Endothelial cell of umbilical vein (primary cell): ENCODE data around the gene C10orf143. TPM values are rescaled to one million over a fixed set of nuclear protein-coding genes. Genes with fewer than 3 reads are reported as not detected.
"Not testable (repeated sequence)": the region's sequence is repeated elsewhere in the genome, so short reads cannot be mapped to it uniquely, and the experiment has no call there.

Source experiments
- BruUV-seq: library from RNA; stranded (reverse); fragments of 400-500 nt; replicated peaks from 2 replicates; lab custom pipeline; 2021; lab: Mats Ljungman, UMichigan
- CTCF ChIA-PET: fragments of 300-600, 350-600 bp; sonication (Branson Sonifier 250); formaldehyde crosslinking; loops from one replicate; lab custom pipeline; 2021; ENCODE audit warnings: antibody characterized with exemption, inconsistent platforms; lab: Charles Lee
- POLR2A ChIA-PET: fragments of 300-600, 350-600 bp; sonication (Branson Sonifier 250); formaldehyde crosslinking; loops from one replicate; lab custom pipeline; 2021; ENCODE audit warnings: antibody characterized with exemption, inconsistent platforms; lab: Charles Lee
- DNase-seq: peaks from one replicate; pipeline ENCODE4 v3.0.0-alpha.2; 2011; ENCODE audit warnings: low read depth, low spot score
- FAIRE-seq: peaks from 2 replicates; lab custom pipeline; 2011; peaks lifted over from hg19 to GRCh38; lab: Jason Lieb, UNC
- H2AFZ ChIP-seq: 2 replicates; pipeline ENCODE4 v1.6.0; 2012; ENCODE audit warnings: low read depth, low read length, control low read depth, inconsistent platforms
- H3K27ac ChIP-seq: 2 replicates; pipeline ENCODE4 v1.5.1; 2011; ENCODE audit warnings: low read depth, mild to moderate bottlenecking, control low read depth, low read length, moderate library complexity; ENCODE audit not compliant: insufficient read depth
- H3K27me3 ChIP-seq, 2 experiments: 2 replicates each; pipeline versions ENCODE4 v1.6.0 to v1.6.1; 2011; ENCODE audit warnings: low read length in 2 of 2, mixed read lengths in 1 of 2; ENCODE audit not compliant: control insufficient read depth in 2 of 2, insufficient read depth in 2 of 2
- H3K36me3 ChIP-seq, 2 experiments: 2 replicates in 1 of 2; 3 replicates in 1 of 2; pipeline ENCODE4 v1.5.1; 2011; ENCODE audit warnings: low read length in 2 of 2, mild to moderate bottlenecking in 1 of 2, moderate library complexity in 1 of 2; ENCODE audit not compliant: control insufficient read depth in 2 of 2, insufficient read depth in 2 of 2; ENCODE audit errors: extremely low read depth in 1 of 2
- H3K4me1 ChIP-seq: 3 replicates; pipeline ENCODE4 v1.5.1; 2011; ENCODE audit warnings: mild to moderate bottlenecking, low read length; ENCODE audit not compliant: control insufficient read depth, insufficient read depth; ENCODE audit errors: extremely low read depth
- H3K4me2 ChIP-seq: 2 replicates; pipeline ENCODE4 v1.6.1; 2011; ENCODE audit warnings: low read length, control low read depth, mixed read lengths; ENCODE audit not compliant: insufficient read depth
- H3K4me3 ChIP-seq, 3 experiments: fragments of 200-600 bp in 1 of 3; sonication (generic), shearing (Covaris generic) in 1 of 3; replicated peaks in 1 of 3; 2 replicates each; pipeline ENCODE4 v1.5.1; 2011 to 2016; ENCODE audit warnings: control low read depth in 3 of 3, low read length in 3 of 3, mild to moderate bottlenecking in 2 of 3, inconsistent platforms in 1 of 3, low read depth in 1 of 3, moderate library complexity in 1 of 3; ENCODE audit not compliant: insufficient read depth in 1 of 3
- H3K79me2 ChIP-seq: 2 replicates; pipeline ENCODE4 v1.6.0; 2012; ENCODE audit warnings: low read length, inconsistent platforms; ENCODE audit not compliant: control insufficient read depth, insufficient read depth
- H3K9ac ChIP-seq: replicated peaks from 2 replicates; pipeline ENCODE3; 2011; ENCODE audit warnings: low read length, control low read depth; ENCODE audit not compliant: insufficient read depth; ENCODE audit errors: extremely low read depth
- H3K9me1 ChIP-seq: replicated peaks from 3 replicates; pipeline ENCODE4 v1.6.0; 2011; ENCODE audit warnings: mild to moderate bottlenecking, low read length; ENCODE audit not compliant: control insufficient read depth, insufficient read depth; ENCODE audit errors: extremely low read depth
- H3K9me3 ChIP-seq: replicated peaks from 2 replicates; pipeline ENCODE4 v1.5.1; 2012; ENCODE audit warnings: low read length, inconsistent platforms; ENCODE audit not compliant: control insufficient read depth, insufficient read depth
- H4K20me1 ChIP-seq: replicated peaks from 2 replicates; pipeline ENCODE3; 2011; ENCODE audit warnings: mild to moderate bottlenecking, low read length; ENCODE audit not compliant: control insufficient read depth, insufficient read depth; ENCODE audit errors: extremely low read depth
- EZH2 ChIP-seq: IDR thresholded peaks from 2 replicates; pipeline ENCODE4 v1.6.1; 2012; ENCODE audit warnings: borderline replicate concordance, low read depth, mild to moderate bottlenecking, moderate library complexity, low read length, inconsistent platforms; ENCODE audit not compliant: severe bottlenecking
- FOS ChIP-seq: IDR thresholded peaks from 2 replicates; pipeline ENCODE4 v1.6.1; 2011; ENCODE audit warnings: mild to moderate bottlenecking, low read length, moderate library complexity, borderline replicate concordance; ENCODE audit not compliant: insufficient read depth
- GATA2 ChIP-seq: IDR thresholded peaks from 2 replicates; pipeline ENCODE4 v1.7.0; 2011; ENCODE audit warnings: low read depth, mild to moderate bottlenecking, moderate library complexity, mixed read lengths, low read length; ENCODE audit not compliant: insufficient read length, insufficient read depth
- JUN ChIP-seq: IDR thresholded peaks from 2 replicates; pipeline ENCODE4 v1.6.1; 2011; ENCODE audit warnings: borderline replicate concordance, low read depth; ENCODE audit not compliant: insufficient read length, insufficient read depth
- MYC ChIP-seq: IDR thresholded peaks from one replicate; pipeline ENCODE4 v1.6.1; 2011; ENCODE audit warnings: mild to moderate bottlenecking, low read depth, low read length
- POLR2A ChIP-seq: IDR thresholded peaks from 2 replicates; pipeline ENCODE4 v1.6.1; 2012; ENCODE audit warnings: low read depth, mild to moderate bottlenecking, control low read depth, low read length
- POLR2AphosphoS5 ChIP-seq: IDR thresholded peaks from 2 replicates; pipeline ENCODE4 v1.6.1; 2012; ENCODE audit warnings: low read depth, mild to moderate bottlenecking, control low read depth, low read length, moderate library complexity; ENCODE audit not compliant: insufficient read depth
- dilution Hi-C: fragments of 300-500 bp; cut with MboI; formaldehyde crosslinking; loops from one replicate; pipeline ENCODE4 v1.15.0; 2019; ENCODE audit warnings: low sequenced_read_pairs; ENCODE audit not compliant: extremely low pct_ligation_motif_present
- intact Hi-C: fragments of 100-400 bp; cut with micrococcal nuclease; formaldehyde crosslinking; loops from one replicate; pipeline ENCODE4 v1.10.0; 2022
- polyA plus RNA-seq, 4 experiments: library from polyadenylated mRNA; depleted of rRNA in 3 of 4; stranded (reverse) in 3 of 4; unstranded in 1 of 4; fragments of >200 nt; gene quantifications; 2 replicates each; pipeline versions ENCODE4 v1.2.1 to v1.2.3, GENCODE V29; 2011 to 2012; ENCODE audit warnings: missing spikeins in 1 of 4
- total RNA-seq: library from RNA; stranded (reverse); gene quantifications from 2 replicates; pipeline ENCODE4 v1.2.3, GENCODE V29; 2021
- TF ChIP-seq, protein P1 (sequence below), 2 donors: IDR thresholded peaks; 1 replicate in 1 of 2; 2 replicates in 1 of 2; pipeline ENCODE4 v1.5.1; 2011; ENCODE audit warnings: low read length in 2 of 2, mild to moderate bottlenecking in 2 of 2, moderate library complexity in 2 of 2, control low read depth in 1 of 2, inconsistent platforms in 1 of 2, low read depth in 1 of 2; ENCODE audit not compliant: insufficient read depth in 1 of 2; ENCODE audit errors: extremely low read depth in 1 of 2
- TF ChIP-seq, protein P2 (sequence below): IDR thresholded peaks from 2 replicates; pipeline ENCODE4 v1.6.1; 2011; ENCODE audit not compliant: insufficient read depth, insufficient read length

The C10orf143 gene
- total and polyA plus RNA-seq, 2 donors (not counting 3 experiments of a cell fraction or from before 2014, with no cell fraction given) = 0.26 to 0.44 TPM

GRCh38 chr10:130024779-130025325 lies 85.8 kb downstream of the C10orf143 start:
- Histone ChIP-seq H3K9ac (no peak overlapping the region), H3K79me2 (no peaks in the 10 kb centered on the region), H3K9me1 (no peaks in the 10 kb centered on the region), H4K20me1 (no peaks in the 10 kb centered on the region), H3K36me3 (no peaks in the 10 kb centered on the region), H3K27me3 (no peaks in the 10 kb centered on the region), H2AFZ (no peak overlapping the region), H3K4me2 (no peak overlapping the region), H3K27ac (no peak overlapping the region), H3K4me3 (no peak overlapping the region), H3K9me3 (no peaks in the 10 kb centered on the region), H3K4me1 (no peaks in the 10 kb centered on the region)
- no TSS peak for BruUV-seq
- no peak for TF ChIP-seq GATA2
- TF ChIP-seq POLR2A = no peak
- TF ChIP-seq EZH2 = no peak
- TF ChIP-seq JUN = no peak
- no peak for TF ChIP-seq FOS
- TF ChIP-seq, protein P1, sequence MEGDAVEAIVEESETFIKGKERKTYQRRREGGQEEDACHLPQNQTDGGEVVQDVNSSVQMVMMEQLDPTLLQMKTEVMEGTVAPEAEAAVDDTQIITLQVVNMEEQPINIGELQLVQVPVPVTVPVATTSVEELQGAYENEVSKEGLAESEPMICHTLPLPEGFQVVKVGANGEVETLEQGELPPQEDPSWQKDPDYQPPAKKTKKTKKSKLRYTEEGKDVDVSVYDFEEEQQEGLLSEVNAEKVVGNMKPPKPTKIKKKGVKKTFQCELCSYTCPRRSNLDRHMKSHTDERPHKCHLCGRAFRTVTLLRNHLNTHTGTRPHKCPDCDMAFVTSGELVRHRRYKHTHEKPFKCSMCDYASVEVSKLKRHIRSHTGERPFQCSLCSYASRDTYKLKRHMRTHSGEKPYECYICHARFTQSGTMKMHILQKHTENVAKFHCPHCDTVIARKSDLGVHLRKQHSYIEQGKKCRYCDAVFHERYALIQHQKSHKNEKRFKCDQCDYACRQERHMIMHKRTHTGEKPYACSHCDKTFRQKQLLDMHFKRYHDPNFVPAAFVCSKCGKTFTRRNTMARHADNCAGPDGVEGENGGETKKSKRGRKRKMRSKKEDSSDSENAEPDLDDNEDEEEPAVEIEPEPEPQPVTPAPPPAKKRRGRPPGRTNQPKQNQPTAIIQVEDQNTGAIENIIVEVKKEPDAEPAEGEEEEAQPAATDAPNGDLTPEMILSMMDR (IDR thresholded peaks at IDR 0.05; ENCODE audit: extremely low read depth in 1 of 2, insufficient read depth in 1 of 2, low read depth in 1 of 2, low read length in 2 of 2) = no peak
- no peak for TF ChIP-seq MYC
- TF ChIP-seq POLR2AphosphoS5 = no peak
- TF ChIP-seq, protein P2, sequence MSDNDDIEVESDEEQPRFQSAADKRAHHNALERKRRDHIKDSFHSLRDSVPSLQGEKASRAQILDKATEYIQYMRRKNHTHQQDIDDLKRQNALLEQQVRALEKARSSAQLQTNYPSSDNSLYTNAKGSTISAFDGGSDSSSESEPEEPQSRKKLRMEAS = no peak
- CTCF ChIA-PET = no interaction called here
- no peak for FAIRE-seq
- POLR2A ChIA-PET = no interaction called here
- intact Hi-C loops (loop anchor here (1.0 kb wide), 1 partner anchor 32 kb away; no protein-coding TSS in a partner anchor), dilution Hi-C loops (no loop called here)
- DNase-seq = no peak

GRCh38 chr10:130024326-130024725 lies 86.3 kb downstream of the C10orf143 start:
- H2AFZ ChIP-seq, H3K27ac ChIP-seq, DNase-seq, dilution Hi-C loops, H3K9me1 ChIP-seq, H3K4me3 ChIP-seq, FAIRE-seq, CTCF ChIA-PET, H4K20me1 ChIP-seq, H3K36me3 ChIP-seq, BruUV-seq, H3K27me3 ChIP-seq, H3K4me2 ChIP-seq, H3K9me3 ChIP-seq, H3K79me2 ChIP-seq, H3K4me1 ChIP-seq, POLR2A ChIA-PET, H3K9ac ChIP-seq: not testable (repeated sequence)
- intact Hi-C loops = loop anchor here (1.0 kb wide), 1 partner anchor 31 kb away; no protein-coding TSS in a partner anchor
